Osteoblast (primary cell): ENCODE data around the gene PLXNB2. TPM values are rescaled to one million over a fixed set of nuclear protein-coding genes. Genes with fewer than 3 reads are reported as not detected.
A peak's percentile ranks its signal among the peaks of the same experiment; 100 is the strongest.

ENCODE experiments used
- DNase-seq: peaks from one replicate; pipeline ENCODE4 v3.0.0; 2011; ENCODE audit warnings: low spot score, mixed read lengths; ENCODE audit not compliant: insufficient read length; ENCODE audit errors: missing footprints
- H2AFZ ChIP-seq: 2 replicates; pipeline ENCODE4 v1.6.0; 2011; ENCODE audit warnings: mild to moderate bottlenecking, low read length
- H3K27ac ChIP-seq: 2 replicates; pipeline ENCODE4 v1.5.1; 2011; ENCODE audit warnings: mild to moderate bottlenecking, low read depth, low read length, moderate library complexity
- H3K27me3 ChIP-seq: 2 replicates; pipeline ENCODE4 v1.6.0; 2012; ENCODE audit warnings: mild to moderate bottlenecking, control low read depth, inconsistent platforms, low read length, moderate library complexity; ENCODE audit not compliant: insufficient read depth
- H3K36me3 ChIP-seq: 2 replicates; pipeline ENCODE4 v1.5.1; 2011; ENCODE audit warnings: mild to moderate bottlenecking, low read length, control low read depth, moderate library complexity; ENCODE audit not compliant: insufficient read depth
- H3K4me1 ChIP-seq: 2 replicates; pipeline ENCODE4 v1.5.1; 2011; ENCODE audit warnings: mild to moderate bottlenecking, low read length, control low read depth, moderate library complexity; ENCODE audit not compliant: insufficient read depth
- H3K4me2 ChIP-seq: 2 replicates; pipeline ENCODE4 v1.6.0; 2011; ENCODE audit warnings: mild to moderate bottlenecking, low read length; ENCODE audit not compliant: insufficient read depth
- H3K4me3 ChIP-seq: fragments of 200-600 bp; sonication (generic); 3 replicates; pipeline ENCODE4 v1.5.1; 2012; ENCODE audit warnings: mild to moderate bottlenecking, low read length, inconsistent platforms; ENCODE audit not compliant: insufficient read depth
- H3K79me2 ChIP-seq: 2 replicates; pipeline ENCODE4 v1.6.0; 2012; ENCODE audit warnings: mild to moderate bottlenecking, low read length, control low read depth, inconsistent platforms; ENCODE audit not compliant: insufficient read depth
- H3K9me3 ChIP-seq: 2 replicates; pipeline ENCODE4 v1.5.1; 2011; ENCODE audit warnings: low read depth, low read length, control low read depth
- H4K20me1 ChIP-seq: 2 replicates; pipeline ENCODE4 v1.6.0; 2012; ENCODE audit warnings: mild to moderate bottlenecking, low read length, control low read depth; ENCODE audit not compliant: insufficient read depth
- CTCF ChIP-seq: IDR thresholded peaks from 2 replicates; pipeline ENCODE4 v1.5.1; 2011; ENCODE audit warnings: mild to moderate bottlenecking, low read depth, low read length, moderate library complexity; ENCODE audit errors: extremely low read depth
- total RNA-seq: library from RNA; depleted of rRNA; stranded (reverse); fragments of >200 nt; gene quantifications from 2 replicates; pipeline ENCODE4 v1.2.3, GENCODE V29; 2012

Gene PLXNB2
- total RNA-seq, 1 donor, result 209 TPM

DNA sequence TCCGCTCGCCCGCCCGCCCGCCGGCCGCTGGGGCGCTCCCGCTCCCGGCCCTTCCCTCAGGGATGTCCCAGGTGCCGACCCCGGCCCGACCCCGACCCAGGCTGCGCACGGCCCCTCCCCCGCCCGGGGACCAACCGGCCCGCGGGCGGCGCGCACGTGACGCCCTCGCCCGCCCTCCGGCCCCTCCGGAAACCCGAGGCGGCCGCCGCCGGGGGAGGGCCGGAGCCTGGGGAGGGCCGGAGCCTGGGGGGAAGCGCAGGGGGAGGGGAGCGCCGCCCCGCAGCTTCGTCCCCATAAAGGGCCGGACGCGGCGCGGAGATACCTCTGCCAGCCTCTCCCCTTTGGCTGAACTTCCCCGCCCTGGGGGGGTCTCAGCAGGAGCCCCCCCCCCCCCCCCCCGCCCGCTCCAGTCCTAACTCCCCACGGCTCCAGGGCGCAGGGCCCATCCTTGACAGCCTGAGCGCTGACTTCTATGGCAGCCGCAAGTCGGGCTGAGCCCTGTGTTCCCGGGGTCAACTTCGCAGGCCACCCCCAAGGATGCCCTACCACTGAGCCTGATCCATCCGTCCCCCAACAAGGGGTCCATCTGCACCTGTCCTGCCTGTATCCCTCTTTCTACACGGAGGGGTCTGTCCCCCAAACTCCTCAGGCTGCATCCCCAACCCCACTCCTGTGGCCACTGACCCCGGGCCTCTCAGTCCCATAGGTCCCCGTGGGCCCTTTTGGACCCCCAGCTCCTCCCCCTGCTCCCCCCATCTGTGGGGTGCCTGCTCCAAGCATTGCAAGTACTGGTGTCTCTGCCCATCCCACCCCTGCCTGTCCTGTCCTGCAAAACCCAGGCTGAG, 45.6 kb downstream of the PLXNB2 start, which contains the start of gene MAPK12:
Gene MAPK12, minus strand, starts transcription at position 69 of the 845 bp plus-strand sequence. CDS start 174 bp downstream, outside the sequence.
- Histone ChIP-seq H3K4me1 (peaks cover 9% of the 10 kb centered on the region), H3K27me3 (no peaks in the 10 kb centered on the region), H3K27ac (no peak within 1 kb of the TSS), H2AFZ (peak within 1 kb of the TSS; percentile 31), H3K36me3 (no peaks in the 10 kb centered on the region), H3K4me3 (peak within 1 kb of the TSS; percentile 74), H3K9me3 (no peaks in the 10 kb centered on the region), H3K4me2 (peak within 1 kb of the TSS; percentile 84), H4K20me1 (no peaks in the 10 kb centered on the region), H3K79me2 (peaks cover 15% of the 10 kb centered on the region)
- DNase-seq, result peak; percentile 98
- no peak for TF ChIP-seq CTCF

GRCh38 chr22:50260801-50261614, 46.4 kb downstream of the PLXNB2 start:
- no peaks in the 10 kb centered on the region for H3K9me3 ChIP-seq
- no peak overlapping the region for H3K27ac ChIP-seq
- no peak for TF ChIP-seq CTCF
- H4K20me1 ChIP-seq, result no peaks in the 10 kb centered on the region
- DNase-seq, result peak; percentile 97
- no peaks in the 10 kb centered on the region for H3K27me3 ChIP-seq
- peaks cover 15% of the 10 kb centered on the region for H3K79me2 ChIP-seq
- H3K4me2 ChIP-seq, result peak overlapping the region; percentile 84
- H3K36me3 ChIP-seq, result no peaks in the 10 kb centered on the region
- H3K4me1 ChIP-seq, result peaks cover 9% of the 10 kb centered on the region
- H3K4me3 ChIP-seq, result peak overlapping the region; percentile 74
- peak overlapping the region; percentile 31 for H2AFZ ChIP-seq

DNA sequence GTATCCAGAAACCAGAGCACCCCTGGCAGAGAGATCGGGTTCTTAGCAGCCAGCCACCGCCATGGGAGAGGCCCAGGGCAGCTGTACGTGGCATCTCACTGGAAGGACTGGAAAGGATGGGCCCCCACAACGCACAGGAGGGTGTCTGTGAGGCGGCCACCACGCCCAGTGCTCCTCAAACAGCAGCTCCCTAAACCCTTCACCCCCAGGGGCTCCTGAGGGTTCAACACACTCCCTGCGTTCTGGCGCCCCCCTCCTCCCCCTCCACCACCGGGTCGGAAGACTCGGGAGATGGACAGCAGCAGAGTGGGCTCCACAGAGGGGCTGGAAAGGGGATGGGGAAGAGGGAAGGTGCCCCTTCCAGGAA, 47.0 kb downstream of the PLXNB2 start:
- Histone ChIP-seq H2AFZ (peak overlapping the region; percentile 31), H3K36me3 (peaks cover 2% of the 10 kb centered on the region), H3K4me1 (peaks cover 9% of the 10 kb centered on the region), H3K4me3 (peak overlapping the region; percentile 74), H3K79me2 (peaks cover 15% of the 10 kb centered on the region), H3K27me3 (no peaks in the 10 kb centered on the region), H3K4me2 (peak overlapping the region; percentile 84), H3K9me3 (no peaks in the 10 kb centered on the region), H3K27ac (no peak overlapping the region), H4K20me1 (no peaks in the 10 kb centered on the region)
- no peak for TF ChIP-seq CTCF
- DNase-seq, result peak; percentile 93

- TF ChIP-seq CTCF, result no peak
- Histone ChIP-seq H3K4me3 (no peak overlapping the region), H3K4me2 (no peak overlapping the region), H3K36me3 (peaks cover 2% of the 10 kb centered on the region), H3K27me3 (no peaks in the 10 kb centered on the region), H3K79me2 (peaks cover 15% of the 10 kb centered on the region), H3K27ac (no peak overlapping the region), H3K4me1 (peaks cover 9% of the 10 kb centered on the region), H4K20me1 (no peaks in the 10 kb centered on the region), H3K9me3 (no peaks in the 10 kb centered on the region), H2AFZ (no peak overlapping the region)
- no peak for DNase-seq
Observed at GRCh38 chr22:50259302-50259701, 48.1 kb downstream of the PLXNB2 start.
